T-helper 9 cell (primary cell): ENCODE measurements around the gene CSF3.
"Not testable (repeated sequence)": the region's sequence is repeated elsewhere in the genome, so short reads cannot be mapped to it uniquely, and the experiment has no call there.

Experiments used
- DNase-seq: peaks from one replicate; pipeline ENCODE4 v3.0.0-alpha.2; 2020

Gene CSF3

GRCh38 chr17:39999067-39999466 is 16.2 kb upstream of the CSF3 start:
- no peak for DNase-seq

- no peak for DNase-seq
Measured at GRCh38 chr17:40000161-40000560, 15.1 kb upstream of the CSF3 start.

- DNase-seq, result not testable (repeated sequence)
Measured at GRCh38 chr17:40001335-40001734, 13.9 kb upstream of the CSF3 start.

- DNase-seq, result no peak
Measured at GRCh38 chr17:40004072-40004471, 11.2 kb upstream of the CSF3 start.

- no peak for DNase-seq
Measured at GRCh38 chr17:40004712-40005111, 10.5 kb upstream of the CSF3 start.

GRCh38 chr17:40005520-40005919 is 9.7 kb upstream of the CSF3 start:
- DNase-seq, result no peak

GRCh38 chr17:40010946-40011500 is 4.2 kb upstream of the CSF3 start:
- not testable (repeated sequence) for DNase-seq

GRCh38 chr17:40012017-40012647 is 3.1 kb upstream of the CSF3 start:
- not testable (repeated sequence) for DNase-seq

- DNase-seq, result no peak
Measured at GRCh38 chr17:40014375-40014980, 762 bp upstream of the CSF3 start.

GRCh38 chr17:40015998-40016985 is 1.1 kb downstream of the CSF3 start:
- DNase-seq, result no peak

- DNase-seq, result no peak
Measured at GRCh38 chr17:40017422-40018080, 2.3 kb downstream of the CSF3 start.

GRCh38 chr17:40018211-40019121 is 3.2 kb downstream of the CSF3 start:
- DNase-seq, result no peak

- DNase-seq, result no peak
Measured at GRCh38 chr17:40019140-40019991, 4.1 kb downstream of the CSF3 start.

- DNase-seq, result no peak
Measured at GRCh38 chr17:40020146-40020545, 4.9 kb downstream of the CSF3 start.

- DNase-seq, result no peak
Measured at GRCh38 chr17:40021451-40021971, 6.3 kb downstream of the CSF3 start.

- no peak for DNase-seq
Measured at GRCh38 chr17:40022497-40022896, 7.3 kb downstream of the CSF3 start.

- DNase-seq, result no peak
Measured at GRCh38 chr17:40022961-40023541, 7.8 kb downstream of the CSF3 start.

GRCh38 chr17:40023590-40024292 is 8.5 kb downstream of the CSF3 start:
- no peak for DNase-seq

- DNase-seq, result no peak
Measured at GRCh38 chr17:40024901-40025300, 9.7 kb downstream of the CSF3 start.
